HCT116 (cell line): ENCODE measurements around the gene OPN4. TPM values are rescaled to one million over a fixed set of nuclear protein-coding genes. Genes with fewer than 3 reads are reported as not detected.

Experiments used
- ATAC-seq: fragments of 200-7000 bp; cut with Tn5 transposase; 2 replicates; pipeline ENCODE4 v1.9.1; 2020; ENCODE audit warnings: mild to moderate bottlenecking, moderate library complexity
- BruUV-seq: library from RNA; stranded (reverse); fragments of 400-500 nt; replicated peaks from 2 replicates; lab custom pipeline; 2021; lab: Mats Ljungman, UMichigan
- CTCF ChIA-PET: fragments of 300-600 bp; sonication (Branson Sonifier 250); formaldehyde crosslinking; loops from one replicate; lab custom pipeline; 2021; ENCODE audit warnings: antibody characterized with exemption; lab: Charles Lee
- POLR2A ChIA-PET: fragments of 300-600, 350-600 bp; sonication (Branson Sonifier 250); formaldehyde crosslinking; loops from one replicate; lab custom pipeline; 2021; ENCODE audit warnings: antibody characterized with exemption; lab: Charles Lee
- RAD21 ChIA-PET, 2 experiments: fragments of 300-600 bp; sonication (Branson Sonifier 250); formaldehyde crosslinking; loops; one replicate each; lab custom pipeline; 2023; ENCODE audit warnings: low total read pairs in 2 of 2; ENCODE audit not compliant: uncharacterized antibody in 2 of 2, unreplicated experiment in 2 of 2, low non-redundant PET in 1 of 2; lab: Charles Lee
- DNase-seq: peaks from one replicate; pipeline ENCODE4 v3.0.0-alpha.2; 2010; ENCODE audit warnings: low read depth, low spot score
- H2AFZ ChIP-seq: fragments of 200-600 bp; shearing (Covaris generic), sonication (generic); 2 replicates; pipeline ENCODE4 v1.6.1; 2017; ENCODE audit warnings: low read depth, mixed run types, mixed read lengths, antibody characterized with exemption, low read length; ENCODE audit not compliant: poor library complexity, severe bottlenecking
- H3K27ac ChIP-seq: 2 replicates; pipeline ENCODE4 v1.5.1; 2012; ENCODE audit warnings: low read depth, low read length
- H3K27me3 ChIP-seq: fragments of 200-600 bp; sonication (generic); 2 replicates; pipeline ENCODE4 v1.6.1; 2016; ENCODE audit warnings: mixed run types, low read length, mixed read lengths; ENCODE audit not compliant: insufficient read depth
- H3K36me3 ChIP-seq, 2 experiments: fragments of 200-500 bp in 1 of 2; fragments of 200-600 bp in 1 of 2; sonication (Bioruptor generic) in 1 of 2; sonication (generic) in 1 of 2; 2 replicates each; pipeline versions ENCODE4 v1.5.1 to v1.6.1; 2014 to 2016; ENCODE audit warnings: low read length in 2 of 2, inconsistent platforms in 1 of 2, mixed read lengths in 1 of 2, mixed run types in 1 of 2; ENCODE audit not compliant: insufficient read depth in 2 of 2, control insufficient read depth in 1 of 2
- H3K4me1 ChIP-seq, 2 experiments: fragments of 200-600 bp in 1 of 2; sonication (generic) in 1 of 2; 2 replicates each; pipeline versions ENCODE4 v1.5.1 to v1.6.1; 2012 to 2017; ENCODE audit warnings: low read length in 2 of 2, inconsistent platforms in 1 of 2, mild to moderate bottlenecking in 1 of 2, mixed read lengths in 1 of 2, mixed run types in 1 of 2, moderate library complexity in 1 of 2; ENCODE audit not compliant: insufficient read depth in 2 of 2, control insufficient read depth in 1 of 2
- H3K4me2 ChIP-seq: fragments of 200-600 bp; sonication (generic); 2 replicates; pipeline ENCODE4 v1.6.1; 2017; ENCODE audit warnings: mixed run types, low read length, mixed read lengths
- H3K4me3 ChIP-seq, 2 experiments: fragments of 200-600 bp in 1 of 2; sonication (generic) in 1 of 2; replicated peaks in 1 of 2; 2 replicates each; pipeline ENCODE4 v1.5.1; 2011 to 2016; ENCODE audit warnings: low read length in 2 of 2, control low read depth in 1 of 2, low read depth in 1 of 2, mild to moderate bottlenecking in 1 of 2, mixed read lengths in 1 of 2, mixed run types in 1 of 2
- H3K79me2 ChIP-seq: fragments of 200-600 bp; sonication (generic); 2 replicates; pipeline ENCODE4 v1.6.1; 2017; ENCODE audit warnings: mild to moderate bottlenecking, mixed run types, low read length, moderate library complexity, mixed read lengths; ENCODE audit not compliant: insufficient read depth
- H3K9ac ChIP-seq: fragments of 200-600 bp; sonication (generic); 2 replicates; pipeline ENCODE4 v1.6.1; 2016; ENCODE audit warnings: low read length, mixed read lengths
- H3K9me2 ChIP-seq: fragments of 200-600 bp; sonication (generic), shearing (Covaris generic); 2 replicates; pipeline ENCODE4 v1.6.1; 2017; ENCODE audit warnings: mixed run types, mild to moderate bottlenecking, moderate library complexity; ENCODE audit not compliant: insufficient read depth
- H3K9me3 ChIP-seq, 2 experiments: fragments of 200-500 bp in 1 of 2; fragments of 200-600 bp in 1 of 2; sonication (Bioruptor generic) in 1 of 2; sonication (generic) in 1 of 2; 2 replicates each; pipeline ENCODE4 v1.6.1; 2014 to 2017; ENCODE audit warnings: low read length in 2 of 2, mixed read lengths in 2 of 2, inconsistent platforms in 1 of 2, low read depth in 1 of 2, mild to moderate bottlenecking in 1 of 2, mixed run types in 1 of 2, moderate library complexity in 1 of 2; ENCODE audit not compliant: control insufficient read depth in 1 of 2, insufficient read depth in 1 of 2
- H4K20me1 ChIP-seq: fragments of 200-600 bp; sonication (generic), shearing (Covaris generic); 2 replicates; pipeline ENCODE4 v1.6.1; 2017; ENCODE audit warnings: mixed run types, mild to moderate bottlenecking, moderate library complexity; ENCODE audit not compliant: insufficient read depth
- ATF3 ChIP-seq: IDR thresholded peaks from 2 replicates; pipeline ENCODE4 v1.6.1; 2012
- CBX3 ChIP-seq: IDR thresholded peaks from 2 replicates; pipeline ENCODE4 v1.6.1; 2012; ENCODE audit warnings: low read depth
- CEBPB ChIP-seq: IDR thresholded peaks from 2 replicates; pipeline ENCODE4 v1.6.1; 2012; ENCODE audit warnings: low read depth
- CTCF ChIP-seq, 3 experiments: fragments of 200-600 bp in 1 of 3; sonication (generic) in 1 of 3; IDR thresholded peaks in 2 of 3; conservative IDR thresholded peaks in 1 of 3; 2 replicates each; pipeline ENCODE4 v1.5.1; 2012 to 2017; ENCODE audit warnings: low read depth in 2 of 3, low read length in 2 of 3, antibody characterized with exemption in 1 of 3, borderline replicate concordance in 1 of 3, control low read depth in 1 of 3, mild to moderate bottlenecking in 1 of 3, mixed read lengths in 1 of 3, mixed run types in 1 of 3, moderate library complexity in 1 of 3; ENCODE audit not compliant: insufficient read depth in 1 of 3
- ELF1 ChIP-seq: IDR thresholded peaks from 2 replicates; pipeline ENCODE4 v1.6.1; 2012; ENCODE audit warnings: low read depth, borderline replicate concordance
- EZH2phosphoT487 ChIP-seq: fragments of 200-600 bp; IDR thresholded peaks from 2 replicates; pipeline ENCODE4 v1.6.1; 2018; ENCODE audit warnings: antibody characterized with exemption, borderline replicate concordance
- JUND ChIP-seq: IDR thresholded peaks from 2 replicates; pipeline ENCODE4 v1.6.1; 2012
- MAX ChIP-seq: IDR thresholded peaks from 2 replicates; pipeline ENCODE4 v1.6.1; 2012
- POLR2AphosphoS5 ChIP-seq: IDR thresholded peaks from 2 replicates; pipeline ENCODE4 v1.6.1; 2011; ENCODE audit warnings: mild to moderate bottlenecking, low read depth, low read length, moderate library complexity
- RAD21 ChIP-seq: IDR thresholded peaks from 2 replicates; pipeline ENCODE4 v1.6.1; 2012; ENCODE audit warnings: low read depth, mild to moderate bottlenecking
- REST ChIP-seq: IDR thresholded peaks from 2 replicates; pipeline ENCODE4 v1.6.1; 2012; ENCODE audit warnings: low read depth
- SIN3A ChIP-seq: IDR thresholded peaks from 2 replicates; pipeline ENCODE4 v1.6.1; 2012; ENCODE audit warnings: low read depth
- SP1 ChIP-seq: IDR thresholded peaks from 2 replicates; pipeline ENCODE4 v1.6.1; 2012; ENCODE audit warnings: low read depth
- SRF ChIP-seq: IDR thresholded peaks from 2 replicates; pipeline ENCODE4 v1.6.1; 2012; ENCODE audit warnings: low read depth
- TCF7L2 ChIP-seq: IDR thresholded peaks from 2 replicates; pipeline ENCODE4 v1.7.0; 2011; ENCODE audit warnings: borderline replicate concordance, inconsistent platforms; ENCODE audit not compliant: insufficient read depth, insufficient read length; ENCODE audit errors: extremely low read depth
- YY1 ChIP-seq: IDR thresholded peaks from 2 replicates; pipeline ENCODE4 v1.6.1; 2011; ENCODE audit warnings: low read length, low read depth, moderate library complexity, mild to moderate bottlenecking; ENCODE audit not compliant: insufficient replicate concordance; ENCODE audit errors: extremely low read depth
- ZBTB33 ChIP-seq: IDR thresholded peaks from 2 replicates; pipeline ENCODE4 v1.6.1; 2011; ENCODE audit warnings: mild to moderate bottlenecking, low read length, moderate library complexity; ENCODE audit not compliant: insufficient replicate concordance; ENCODE audit errors: extremely low read depth
- ZFX ChIP-seq: fragments of 450-650 bp; IDR thresholded peaks from 2 replicates; pipeline ENCODE4 v1.6.1; 2017
- ZNF274 ChIP-seq: fragments of 200-500 bp; sonication (Bioruptor generic); IDR thresholded peaks from 2 replicates; pipeline ENCODE4 v1.6.1; 2014; ENCODE audit warnings: mild to moderate bottlenecking, low read depth, low read length, inconsistent platforms
- intact Hi-C: fragments of 100-400 bp; cut with micrococcal nuclease; formaldehyde crosslinking; loops from 2 replicates; pipeline ENCODE4 v1.10.0; 2022
- total RNA-seq: library from RNA; stranded (reverse); gene quantifications from one replicate; pipeline ENCODE4 v1.2.1, GENCODE V29; 2021; ENCODE audit not compliant: unreplicated experiment

OPN4 gene
- total RNA-seq, 1 experiment from 2014 or later = not detected

GRCh38 chr10:86700851-86701617 is 46.7 kb downstream of the OPN4 start:
- H3K9me3 ChIP-seq = no peaks in the 10 kb centered on the region
- no peaks in the 10 kb centered on the region for H3K4me1 ChIP-seq
- intact Hi-C loops = no loop called here
- H4K20me1 ChIP-seq = no peaks in the 10 kb centered on the region
- DNase-seq (no peak), ATAC-seq (no peak)
- H3K27ac ChIP-seq = no peak overlapping the region
- H3K79me2 ChIP-seq = no peaks in the 10 kb centered on the region
- ChIA-PET RAD21 (no interaction called here), POLR2A (no interaction called here), CTCF (no interaction called here)
- H3K9ac ChIP-seq = no peak overlapping the region
- no peaks in the 10 kb centered on the region for H3K36me3 ChIP-seq
- TF ChIP-seq ZFX (no peak), CBX3 (no peak), MAX (no peak), YY1 (no peak), RAD21 (no peak), TCF7L2 (no peak), CEBPB (no peak), SIN3A (no peak), EZH2phosphoT487 (no peak), ZBTB33 (no peak), CTCF (IDR thresholded peaks at IDR 0.05 in 2 of 3, conservative IDR thresholded peaks at IDR 0.05 in 1 of 3; ENCODE audit: borderline replicate concordance in 1 of 3, insufficient read depth in 1 of 3, low read depth in 2 of 3, low read length in 2 of 3) (no peak), POLR2AphosphoS5 (no peak), SRF (no peak), JUND (no peak), ELF1 (no peak), ZNF274 (no peak), SP1 (no peak), ATF3 (no peak), REST (no peak)
- no peaks in the 10 kb centered on the region for H3K9me2 ChIP-seq
- H3K4me3 ChIP-seq = no peak overlapping the region
- no TSS peak for BruUV-seq
- H3K4me2 ChIP-seq = no peak overlapping the region
- no peaks in the 10 kb centered on the region for H3K27me3 ChIP-seq
- no peak overlapping the region for H2AFZ ChIP-seq
